ENCODE measurements around the gene TFF3.

TFF3 gene

GRCh38 chr21:42347601-42348327 lies 32.6 kb upstream of the TFF3 start:
- Histone ChIP-seq H3K4me3 (ENCODE audit: insufficient read depth, low read depth, low read length, poor library complexity, severe bottlenecking) (no peak overlapping the region), H3K27ac (ENCODE audit: insufficient read depth, low read length, poor library complexity, severe bottlenecking) (no peak overlapping the region), H3K36me3 (ENCODE audit: control insufficient read depth, insufficient read depth, low read length) (no peaks in the 10 kb centered on the region), H3K4me1 (ENCODE audit: control insufficient read depth, insufficient read depth, low read length, poor library complexity, severe bottlenecking) (no peaks in the 10 kb centered on the region), H3K9me3 (ENCODE audit: control insufficient read depth, low read length) (no peaks in the 10 kb centered on the region), H3K27me3 (replicated peaks; ENCODE audit: control insufficient read depth, insufficient read depth, low read length, poor library complexity, severe bottlenecking) (no peaks in the 10 kb centered on the region)
- DNase-seq, result no peak

DNA sequence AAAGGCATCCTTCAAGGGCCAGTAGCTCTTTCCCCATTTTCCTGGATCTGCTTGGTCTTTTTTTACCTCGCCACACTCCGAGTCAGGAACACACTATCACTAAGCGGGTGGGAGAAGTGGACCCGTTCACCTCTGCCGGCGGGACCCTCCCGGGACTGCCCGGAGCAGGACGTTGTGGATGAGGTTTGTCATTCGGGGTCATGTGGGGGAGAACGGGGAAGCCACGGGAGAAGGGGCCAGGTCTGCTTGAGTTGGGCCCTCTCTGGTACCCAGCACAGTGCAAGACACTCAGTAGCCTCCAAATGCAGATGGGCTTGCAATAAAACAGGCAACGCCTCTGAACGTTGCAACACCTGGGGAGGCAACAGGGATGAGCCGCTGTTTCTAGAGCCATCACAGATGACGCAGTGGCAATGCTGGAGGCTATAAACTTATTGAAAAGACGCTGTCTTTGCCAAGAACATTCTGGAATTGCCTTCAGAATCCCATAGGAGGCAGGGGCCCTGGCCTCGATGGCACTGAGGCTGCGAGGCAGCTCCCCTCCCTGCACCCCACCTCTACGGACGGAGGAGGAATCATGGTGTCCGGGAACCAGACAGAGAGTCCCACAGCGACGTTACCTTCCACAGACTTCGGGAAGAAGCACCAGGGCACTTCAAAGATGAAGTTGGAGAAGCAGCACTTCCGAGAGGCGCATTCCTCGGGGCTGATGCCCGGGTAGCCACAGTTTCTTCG lies 31.8 kb upstream of the TFF3 start:
- Histone ChIP-seq H3K9me3 (ENCODE audit: control insufficient read depth, low read length) (no peaks in the 10 kb centered on the region), H3K27ac (ENCODE audit: insufficient read depth, low read length, poor library complexity, severe bottlenecking) (no peak overlapping the region), H3K36me3 (ENCODE audit: control insufficient read depth, insufficient read depth, low read length) (no peaks in the 10 kb centered on the region), H3K4me3 (ENCODE audit: insufficient read depth, low read depth, low read length, poor library complexity, severe bottlenecking) (no peak overlapping the region), H3K4me1 (ENCODE audit: control insufficient read depth, insufficient read depth, low read length, poor library complexity, severe bottlenecking) (no peaks in the 10 kb centered on the region), H3K27me3 (replicated peaks; ENCODE audit: control insufficient read depth, insufficient read depth, low read length, poor library complexity, severe bottlenecking) (no peaks in the 10 kb centered on the region)
- DNase-seq, result no peak

DNA sequence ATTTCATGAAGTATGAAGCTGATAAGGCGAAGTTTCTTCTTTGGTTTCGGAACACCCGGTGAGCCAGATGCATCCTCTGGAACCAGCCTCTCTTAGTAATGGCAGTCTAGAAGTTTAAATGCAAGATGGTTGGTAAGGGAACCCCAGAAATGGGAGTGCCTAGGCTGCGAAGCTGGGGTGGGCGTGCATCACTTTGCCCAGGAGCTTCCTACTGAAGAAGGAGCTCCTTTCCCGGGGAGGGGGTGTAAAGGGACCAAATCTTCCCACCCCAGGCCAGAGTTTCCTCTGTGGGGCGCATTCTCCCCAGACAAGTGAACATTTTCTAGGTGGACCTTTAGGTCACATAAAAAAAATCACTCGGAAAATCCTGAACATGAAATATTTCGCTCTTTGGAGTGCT lies 31.2 kb upstream of the TFF3 start:
- no peak for DNase-seq
- Histone ChIP-seq H3K4me1 (ENCODE audit: control insufficient read depth, insufficient read depth, low read length, poor library complexity, severe bottlenecking) (no peaks in the 10 kb centered on the region), H3K4me3 (ENCODE audit: insufficient read depth, low read depth, low read length, poor library complexity, severe bottlenecking) (no peak overlapping the region), H3K27me3 (replicated peaks; ENCODE audit: control insufficient read depth, insufficient read depth, low read length, poor library complexity, severe bottlenecking) (no peaks in the 10 kb centered on the region), H3K36me3 (ENCODE audit: control insufficient read depth, insufficient read depth, low read length) (no peaks in the 10 kb centered on the region), H3K9me3 (ENCODE audit: control insufficient read depth, low read length) (no peaks in the 10 kb centered on the region), H3K27ac (ENCODE audit: insufficient read depth, low read length, poor library complexity, severe bottlenecking) (no peak overlapping the region)

GRCh38 chr21:42344631-42345030 lies 29.4 kb upstream of the TFF3 start:
- Histone ChIP-seq H3K27me3 (replicated peaks; ENCODE audit: control insufficient read depth, insufficient read depth, low read length, poor library complexity, severe bottlenecking) (no peaks in the 10 kb centered on the region), H3K4me3 (ENCODE audit: insufficient read depth, low read depth, low read length, poor library complexity, severe bottlenecking) (no peak overlapping the region)
- no peak for DNase-seq

DNA sequence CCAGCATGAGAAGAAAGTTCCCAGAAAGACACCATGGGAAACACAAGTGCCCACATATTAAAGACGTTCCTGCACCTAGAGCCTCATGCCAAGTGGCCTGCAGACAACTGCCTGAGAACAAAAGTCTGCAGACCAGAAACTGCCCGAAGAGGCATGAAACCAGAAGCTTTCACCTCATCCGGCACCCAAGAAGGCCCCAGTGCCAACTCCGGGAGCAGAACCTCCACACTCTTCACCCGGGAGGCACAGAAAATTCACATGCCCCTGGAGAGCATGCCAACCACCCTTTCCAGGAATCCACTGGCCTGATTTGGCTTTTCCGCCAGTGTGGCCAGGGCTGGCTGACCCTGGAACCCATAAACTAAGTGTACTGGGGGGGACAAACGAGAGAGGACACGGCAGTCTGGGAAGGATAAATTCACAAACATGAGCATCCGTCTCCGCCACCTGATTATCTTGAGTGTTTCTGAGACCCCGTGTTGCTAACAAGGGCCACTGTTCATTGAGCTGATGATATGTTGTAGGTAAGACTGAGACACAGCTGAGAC lies 28.8 kb upstream of the TFF3 start:
- DNase-seq, result no peak
- Histone ChIP-seq H3K27ac (ENCODE audit: insufficient read depth, low read length, poor library complexity, severe bottlenecking) (no peak overlapping the region), H3K9me3 (ENCODE audit: control insufficient read depth, low read length) (no peaks in the 10 kb centered on the region), H3K4me1 (ENCODE audit: control insufficient read depth, insufficient read depth, low read length, poor library complexity, severe bottlenecking) (no peaks in the 10 kb centered on the region), H3K27me3 (replicated peaks; ENCODE audit: control insufficient read depth, insufficient read depth, low read length, poor library complexity, severe bottlenecking) (no peaks in the 10 kb centered on the region), H3K4me3 (ENCODE audit: insufficient read depth, low read depth, low read length, poor library complexity, severe bottlenecking) (no peak overlapping the region), H3K36me3 (ENCODE audit: control insufficient read depth, insufficient read depth, low read length) (no peaks in the 10 kb centered on the region)

More at GRCh38 chr21:42344631-42345030, 29.4 kb upstream of the TFF3 start:
- no peaks in the 10 kb centered on the region for H3K36me3 ChIP-seq (ENCODE audit: control insufficient read depth, insufficient read depth, low read length)
- no peaks in the 10 kb centered on the region for H3K4me1 ChIP-seq (ENCODE audit: control insufficient read depth, insufficient read depth, low read length, poor library complexity, severe bottlenecking)
- H3K27ac ChIP-seq (ENCODE audit: insufficient read depth, low read length, poor library complexity, severe bottlenecking), result no peak overlapping the region
- no peaks in the 10 kb centered on the region for H3K9me3 ChIP-seq (ENCODE audit: control insufficient read depth, low read length)

DNA sequence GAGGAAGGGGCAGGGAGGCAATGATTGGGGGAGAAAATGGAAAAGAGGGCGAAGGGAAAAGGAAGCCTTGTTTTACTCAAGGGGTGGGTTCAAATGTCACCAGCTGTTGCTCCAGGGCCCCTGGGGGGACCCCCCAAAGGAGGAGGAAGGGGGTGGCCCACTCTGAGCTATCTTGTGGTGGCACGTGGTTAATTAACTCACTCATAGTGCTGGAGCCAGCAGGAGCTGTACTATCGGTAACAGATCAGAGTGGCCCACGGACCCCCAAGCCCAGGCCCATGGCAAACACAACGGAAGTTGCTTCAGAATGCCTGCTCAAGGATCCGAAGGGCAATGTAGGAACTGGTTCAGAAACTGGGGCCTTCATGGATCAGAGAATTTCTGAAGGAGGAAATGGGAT lies 28.3 kb upstream of the TFF3 start:
- Histone ChIP-seq H3K27me3 (replicated peaks; ENCODE audit: control insufficient read depth, insufficient read depth, low read length, poor library complexity, severe bottlenecking) (no peaks in the 10 kb centered on the region), H3K36me3 (ENCODE audit: control insufficient read depth, insufficient read depth, low read length) (no peaks in the 10 kb centered on the region), H3K9me3 (ENCODE audit: control insufficient read depth, low read length) (no peaks in the 10 kb centered on the region), H3K4me1 (ENCODE audit: control insufficient read depth, insufficient read depth, low read length, poor library complexity, severe bottlenecking) (no peaks in the 10 kb centered on the region), H3K27ac (ENCODE audit: insufficient read depth, low read length, poor library complexity, severe bottlenecking) (no peak overlapping the region), H3K4me3 (ENCODE audit: insufficient read depth, low read depth, low read length, poor library complexity, severe bottlenecking) (no peak overlapping the region)
- no peak for DNase-seq

GRCh38 chr21:42343101-42343500 lies 27.9 kb upstream of the TFF3 start:
- Histone ChIP-seq H3K36me3 (ENCODE audit: control insufficient read depth, insufficient read depth, low read length) (no peaks in the 10 kb centered on the region), H3K4me3 (ENCODE audit: insufficient read depth, low read depth, low read length, poor library complexity, severe bottlenecking) (no peak overlapping the region), H3K27ac (ENCODE audit: insufficient read depth, low read length, poor library complexity, severe bottlenecking) (no peak overlapping the region), H3K9me3 (ENCODE audit: control insufficient read depth, low read length) (no peaks in the 10 kb centered on the region), H3K4me1 (ENCODE audit: control insufficient read depth, insufficient read depth, low read length, poor library complexity, severe bottlenecking) (peaks cover 3% of the 10 kb centered on the region), H3K27me3 (replicated peaks; ENCODE audit: control insufficient read depth, insufficient read depth, low read length, poor library complexity, severe bottlenecking) (no peaks in the 10 kb centered on the region)
- DNase-seq, result no peak

DNA sequence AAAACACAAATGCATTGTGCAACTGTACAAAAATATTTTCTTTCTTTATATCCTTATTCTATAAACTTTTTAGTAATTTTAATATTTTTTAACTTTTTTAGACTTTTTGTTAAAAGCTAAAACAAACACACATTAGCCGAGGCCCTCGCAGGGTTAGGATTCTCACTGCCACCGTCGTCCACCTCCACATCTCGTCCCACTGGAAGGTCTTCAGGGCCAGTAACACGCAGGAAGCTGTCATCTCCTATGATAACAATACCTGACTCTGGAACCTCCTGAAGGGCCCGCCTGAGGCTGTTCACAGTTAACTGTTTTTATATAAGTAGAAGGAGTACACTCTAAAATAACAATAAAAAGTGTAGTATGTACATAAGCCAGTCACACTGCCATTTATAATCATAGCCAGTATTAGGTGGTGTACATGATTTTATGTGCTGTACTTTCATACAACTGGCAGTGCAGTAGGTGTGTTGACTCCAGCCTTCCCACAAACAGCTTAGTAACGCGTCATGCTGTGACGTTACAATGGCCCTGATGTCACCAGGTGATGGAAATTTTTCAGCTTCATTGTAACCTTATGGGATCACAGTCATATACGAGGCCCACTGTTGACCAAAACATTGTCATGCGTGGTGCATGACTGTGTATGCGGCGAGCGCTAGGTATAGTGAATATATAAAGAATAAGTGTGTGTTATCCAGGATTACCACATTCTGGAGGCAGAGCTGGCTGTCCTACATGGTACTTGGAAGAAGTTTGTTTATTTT lies 26.8 kb upstream of the TFF3 start:
- Histone ChIP-seq H3K9me3 (ENCODE audit: control insufficient read depth, low read length) (no peaks in the 10 kb centered on the region), H3K4me3 (ENCODE audit: insufficient read depth, low read depth, low read length, poor library complexity, severe bottlenecking) (no peak overlapping the region), H3K27me3 (replicated peaks; ENCODE audit: control insufficient read depth, insufficient read depth, low read length, poor library complexity, severe bottlenecking) (no peaks in the 10 kb centered on the region), H3K36me3 (ENCODE audit: control insufficient read depth, insufficient read depth, low read length) (no peaks in the 10 kb centered on the region), H3K4me1 (ENCODE audit: control insufficient read depth, insufficient read depth, low read length, poor library complexity, severe bottlenecking) (peaks cover 6% of the 10 kb centered on the region), H3K27ac (ENCODE audit: insufficient read depth, low read length, poor library complexity, severe bottlenecking) (no peak overlapping the region)
- no peak for DNase-seq

DNA sequence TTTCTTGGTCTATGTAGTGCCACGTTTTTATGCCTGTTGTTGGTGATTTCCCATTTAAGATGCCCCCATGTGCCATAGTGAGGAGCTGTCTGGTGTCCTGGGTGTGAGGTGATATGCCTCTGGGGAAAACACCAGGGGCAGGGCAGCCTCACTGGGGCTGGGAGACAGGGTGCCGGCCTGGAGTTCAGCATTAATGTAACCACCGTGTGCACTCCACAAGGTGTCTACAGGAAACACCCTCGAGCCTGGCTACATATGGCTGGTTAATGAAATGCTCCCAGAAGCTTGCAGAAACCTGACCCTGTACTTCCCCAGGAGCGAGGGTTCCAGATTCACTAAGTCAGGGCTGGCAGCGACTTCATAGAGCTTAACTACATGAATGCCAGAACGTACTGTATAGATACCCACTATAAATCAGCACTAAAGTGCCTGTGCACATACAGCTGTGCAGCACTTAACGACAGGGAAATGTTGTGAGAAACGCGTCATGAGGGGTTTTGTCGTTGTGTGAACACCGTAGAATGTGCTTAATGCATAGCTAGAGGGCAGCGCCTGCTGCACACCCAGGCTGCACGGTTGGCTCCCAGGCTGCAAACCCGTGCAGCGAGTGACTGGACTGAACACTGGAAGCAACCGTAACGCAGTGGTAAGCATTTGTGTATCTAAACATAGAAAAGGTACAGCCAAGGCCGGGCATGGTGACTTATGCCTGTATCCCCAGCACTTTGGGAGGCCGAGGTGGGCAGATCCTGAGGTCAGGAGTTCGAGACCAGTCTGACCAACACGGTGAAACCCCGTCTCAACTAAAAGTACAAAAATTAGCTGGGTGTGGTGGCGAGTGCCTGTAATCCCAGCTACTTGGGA lies 25.2 kb upstream of the TFF3 start:
- H3K4me3 ChIP-seq (ENCODE audit: insufficient read depth, low read depth, low read length, poor library complexity, severe bottlenecking), result no peak overlapping the region
- H3K27ac ChIP-seq (ENCODE audit: insufficient read depth, low read length, poor library complexity, severe bottlenecking), result no peak overlapping the region
- DNase-seq, result no peak
- H3K9me3 ChIP-seq (ENCODE audit: control insufficient read depth, low read length), result no peaks in the 10 kb centered on the region
- H3K36me3 ChIP-seq (ENCODE audit: control insufficient read depth, insufficient read depth, low read length), result no peaks in the 10 kb centered on the region
- peaks cover 6% of the 10 kb centered on the region for H3K4me1 ChIP-seq (ENCODE audit: control insufficient read depth, insufficient read depth, low read length, poor library complexity, severe bottlenecking)
- no peaks in the 10 kb centered on the region for H3K27me3 ChIP-seq (replicated peaks; ENCODE audit: control insufficient read depth, insufficient read depth, low read length, poor library complexity, severe bottlenecking)

All from effector memory CD4-positive, alpha-beta T cell (primary cell).